H9 (cell line): ENCODE data around the gene TBC1D2. TPM values are rescaled to one million over a fixed set of nuclear protein-coding genes. Genes with fewer than 3 reads are reported as not detected.

Source experiments
- DNase-seq: peaks from one replicate; pipeline ENCODE4 v3.0.0-alpha.2; 2017
- H2AFZ ChIP-seq: one replicate; pipeline ENCODE4 v1.6.1; 2013; ENCODE audit warnings: mild to moderate bottlenecking, low read length, control low read depth, moderate library complexity
- H2AK5ac ChIP-seq: 2 replicates; pipeline ENCODE4 v1.6.1; 2013; ENCODE audit warnings: low read length, control low read depth, mixed read lengths; ENCODE audit not compliant: insufficient read length
- H2BK120ac ChIP-seq: one replicate; pipeline ENCODE4 v1.6.1; 2013; ENCODE audit warnings: low read depth, mild to moderate bottlenecking, low read length, control low read depth, inconsistent platforms; ENCODE audit not compliant: poor library complexity, severe bottlenecking
- H2BK12ac ChIP-seq: 2 replicates; pipeline ENCODE4 v1.6.1; 2013; ENCODE audit warnings: low read length, control low read depth, mixed read lengths, low read depth; ENCODE audit not compliant: insufficient read length
- H2BK15ac ChIP-seq: 2 replicates; pipeline ENCODE4 v1.6.1; 2013; ENCODE audit warnings: low read depth, low read length, control low read depth
- H2BK20ac ChIP-seq: one replicate; pipeline ENCODE4 v1.6.1; 2013; ENCODE audit warnings: low read depth, mild to moderate bottlenecking, low read length, control low read depth, inconsistent platforms; ENCODE audit not compliant: poor library complexity, severe bottlenecking
- H2BK5ac ChIP-seq: 2 replicates; pipeline ENCODE4 v1.6.1; 2013; ENCODE audit warnings: low read length, control low read depth, mixed read lengths; ENCODE audit not compliant: insufficient read length
- H3K14ac ChIP-seq: 2 replicates; pipeline ENCODE4 v1.6.1; 2013; ENCODE audit warnings: low read length, control low read depth; ENCODE audit not compliant: insufficient read depth
- H3K18ac ChIP-seq: 2 replicates; pipeline ENCODE4 v1.6.1; 2013; ENCODE audit warnings: low read depth, mild to moderate bottlenecking, mixed read lengths, low read length, control low read depth; ENCODE audit not compliant: insufficient read length
- H3K23ac ChIP-seq: 2 replicates; pipeline ENCODE4 v1.6.1; 2013; ENCODE audit warnings: low read length, control low read depth, mixed read lengths, low read depth; ENCODE audit not compliant: insufficient read length
- H3K23me2 ChIP-seq: 2 replicates; pipeline ENCODE4 v1.6.1; 2013; ENCODE audit warnings: low read depth, mild to moderate bottlenecking, mixed read lengths, low read length, control low read depth; ENCODE audit not compliant: insufficient read length, poor library complexity, severe bottlenecking
- H3K27ac ChIP-seq: 2 replicates; pipeline ENCODE4 v1.5.1; 2013; ENCODE audit warnings: low read length, control low read depth, mixed read lengths, low read depth; ENCODE audit not compliant: insufficient read length
- H3K27me3 ChIP-seq: 2 replicates; pipeline ENCODE4 v1.6.1; 2013; ENCODE audit warnings: low read length, control low read depth, inconsistent platforms; ENCODE audit not compliant: insufficient read depth
- H3K4ac ChIP-seq: 2 replicates; pipeline ENCODE4 v1.6.1; 2013; ENCODE audit warnings: low read depth, mild to moderate bottlenecking, control low read depth, inconsistent platforms, low read length, moderate library complexity
- H3K4me1 ChIP-seq: 2 replicates; pipeline ENCODE4 v1.6.1; 2013; ENCODE audit warnings: low read length, control low read depth, inconsistent platforms; ENCODE audit not compliant: insufficient read depth
- H3K4me2 ChIP-seq: 2 replicates; pipeline ENCODE4 v1.6.1; 2013; ENCODE audit warnings: low read length, control low read depth, mixed read lengths; ENCODE audit not compliant: insufficient read length, insufficient read depth
- H3K56ac ChIP-seq: 2 replicates; pipeline ENCODE4 v1.6.1; 2013; ENCODE audit warnings: low read depth, mild to moderate bottlenecking, mixed read lengths, low read length, control low read depth; ENCODE audit not compliant: insufficient read length
- H3K79me1 ChIP-seq: 2 replicates; pipeline ENCODE4 v1.6.1; 2013; ENCODE audit warnings: low read depth, mild to moderate bottlenecking, moderate library complexity, low read length, control low read depth, inconsistent platforms; ENCODE audit not compliant: insufficient read depth, poor library complexity, severe bottlenecking
- H3K79me2 ChIP-seq: 2 replicates; pipeline ENCODE4 v1.6.1; 2013; ENCODE audit warnings: low read length, control low read depth, inconsistent platforms; ENCODE audit not compliant: insufficient read depth
- H3K9ac ChIP-seq: 2 replicates; pipeline ENCODE4 v1.6.1; 2013; ENCODE audit warnings: low read length, control low read depth, mixed read lengths; ENCODE audit not compliant: insufficient read length; ENCODE audit errors: extremely low read depth
- H3K9me3 ChIP-seq: one replicate; pipeline ENCODE4 v1.6.1; 2013; ENCODE audit warnings: low read depth, low read length, inconsistent platforms; ENCODE audit not compliant: control insufficient read depth
- H3T11ph ChIP-seq: one replicate; pipeline ENCODE4 v1.6.1; 2013; ENCODE audit warnings: mild to moderate bottlenecking, low read length, control low read depth, inconsistent platforms
- H4K20me1 ChIP-seq: one replicate; pipeline ENCODE4 v1.6.1; 2013; ENCODE audit not compliant: control insufficient read depth, insufficient read length, insufficient read depth
- H4K5ac ChIP-seq: 2 replicates; pipeline ENCODE4 v1.6.1; 2013; ENCODE audit warnings: low read depth, mild to moderate bottlenecking, mixed read lengths, low read length, control low read depth; ENCODE audit not compliant: insufficient read length
- H4K8ac ChIP-seq: replicated peaks from 2 replicates; pipeline ENCODE4 v1.6.1; 2013; ENCODE audit warnings: low read length, control low read depth, mixed read lengths, low read depth; ENCODE audit not compliant: insufficient read length
- H4K91ac ChIP-seq: 2 replicates; pipeline ENCODE4 v1.6.1; 2013; ENCODE audit warnings: low read depth, mild to moderate bottlenecking, moderate library complexity, mixed read lengths, low read length, control low read depth; ENCODE audit not compliant: insufficient read length
- H3K27ac Mint-ChIP-seq, 3 experiments: 2 replicates in 2 of 3; 3 replicates in 1 of 3; pipeline ENCODE4 v1.8.0; 2020 to 2021; ENCODE audit warnings: mixed read lengths in 3 of 3, mild to moderate bottlenecking in 1 of 3, moderate library complexity in 1 of 3
- H3K27me3 Mint-ChIP-seq: 2 replicates; pipeline ENCODE4 v1.8.0; 2021; ENCODE audit warnings: low read depth, mild to moderate bottlenecking, moderate library complexity, mixed read lengths
- H3K36me3 Mint-ChIP-seq, 3 experiments: 2 replicates in 2 of 3; 3 replicates in 1 of 3; pipeline ENCODE4 v1.8.0; 2020 to 2021; ENCODE audit warnings: low read depth in 3 of 3, mixed read lengths in 3 of 3; ENCODE audit not compliant: insufficient read depth in 1 of 3
- H3K4me1 Mint-ChIP-seq, 2 experiments: 2 replicates each; pipeline ENCODE4 v1.8.0; 2020; ENCODE audit warnings: mixed read lengths in 2 of 2
- H3K4me3 Mint-ChIP-seq, 2 experiments: 2 replicates in 1 of 2; 3 replicates in 1 of 2; pipeline ENCODE4 v1.8.0; 2020 to 2021; ENCODE audit warnings: mild to moderate bottlenecking in 2 of 2, mixed read lengths in 2 of 2, moderate library complexity in 1 of 2
- H3K9me3 Mint-ChIP-seq, 2 experiments: 2 replicates in 1 of 2; 3 replicates in 1 of 2; pipeline ENCODE4 v1.8.0; 2020; ENCODE audit warnings: mild to moderate bottlenecking in 2 of 2, mixed read lengths in 2 of 2, moderate library complexity in 1 of 2
- CTCF ChIP-seq: fragments of 200-600 bp; sonication (generic); conservative IDR thresholded peaks from 3 replicates; pipeline ENCODE4 v1.8.0; 2021; ENCODE audit warnings: antibody characterized with exemption, mild to moderate bottlenecking
- WGBS: extraction: QIAGEN DNeasy Blood & Tissue Kit; methylation state at CpG from one replicate; pipeline ENCODE4 v1.1.7; 2013; ENCODE audit warnings: missing lambda C conversion rate, low lambda C conversion rate, mixed read lengths; ENCODE audit not compliant: insufficient read length; ENCODE audit errors: extremely low coverage; 5-methylcytosine and 5-hydroxymethylcytosine counted together
- total RNA-seq: library from RNA; stranded (reverse); gene quantifications from 2 replicates; pipeline ENCODE4 v1.2.1, GENCODE V29; 2021

Gene TBC1D2
- total RNA-seq, 1 experiment from 2014 or later = 2.9 TPM

- WGBS = no CpG with 5 or more reads among the region's 10 CpGs
- no peak for TF ChIP-seq CTCF
Measured at GRCh38 chr9:98276907-98277469, 21.5 kb upstream of the TBC1D2 start.

More at GRCh38 chr9:98276907-98277469, 21.5 kb upstream of the TBC1D2 start:
- Histone ChIP-seq H2BK12ac (no peak overlapping the region), H4K20me1 (no peaks in the 10 kb centered on the region), H3K23me2 (no peaks in the 10 kb centered on the region), H3K79me1 (no peaks in the 10 kb centered on the region), H2BK5ac (no peak overlapping the region), H4K8ac (no peak overlapping the region), H3K4me2 (no peak overlapping the region), H3K79me2 (no peaks in the 10 kb centered on the region), H3K27ac (no peak overlapping the region), H2AK5ac (no peak overlapping the region), H2BK120ac (no peak overlapping the region), H2BK20ac (no peak overlapping the region), H3K14ac (no peak overlapping the region), H3K9me3 (no peaks in the 10 kb centered on the region), H3K4ac (no peak overlapping the region), H4K5ac (no peak overlapping the region), H3K4me1 (no peaks in the 10 kb centered on the region), H3K18ac (no peak overlapping the region), H2AFZ (no peak overlapping the region), H3T11ph (no peak overlapping the region), H3K9ac (no peak overlapping the region), H3K56ac (no peak overlapping the region), H3K23ac (no peak overlapping the region), H4K91ac (no peak overlapping the region), H2BK15ac (no peak overlapping the region), H3K27me3 (no peaks in the 10 kb centered on the region)
- Mint-ChIP-seq H3K36me3 (no peaks in the 10 kb centered on the region), H3K4me1 (peaks cover 16 to 21% of the 10 kb centered on the region in 2 experiments), H3K27me3 (peaks cover 2% of the 10 kb centered on the region), H3K4me3 (no peak overlapping the region), H3K9me3 (no peaks in the 10 kb centered on the region), H3K27ac (no peak overlapping the region)
- DNase-seq = no peak
